DMS53 treated with DMSO at 0.1 percent for 48 hours (cell line): Measurements from ENCODE around the gene ZNF195.
"Not testable (repeated sequence)": the region's sequence is repeated elsewhere in the genome, so short reads cannot be mapped to it uniquely, and the experiment has no call there.

Experiments
- DNase-seq: peaks from one replicate; lab custom pipeline; 2025; ENCODE audit not compliant: unreplicated experiment; lab: John Stamatoyannopoulos, UW

ZNF195 gene

GRCh38 chr11:3356858-3357257 is 22.1 kb downstream of the ZNF195 start:
- DNase-seq = no peak

DNA sequence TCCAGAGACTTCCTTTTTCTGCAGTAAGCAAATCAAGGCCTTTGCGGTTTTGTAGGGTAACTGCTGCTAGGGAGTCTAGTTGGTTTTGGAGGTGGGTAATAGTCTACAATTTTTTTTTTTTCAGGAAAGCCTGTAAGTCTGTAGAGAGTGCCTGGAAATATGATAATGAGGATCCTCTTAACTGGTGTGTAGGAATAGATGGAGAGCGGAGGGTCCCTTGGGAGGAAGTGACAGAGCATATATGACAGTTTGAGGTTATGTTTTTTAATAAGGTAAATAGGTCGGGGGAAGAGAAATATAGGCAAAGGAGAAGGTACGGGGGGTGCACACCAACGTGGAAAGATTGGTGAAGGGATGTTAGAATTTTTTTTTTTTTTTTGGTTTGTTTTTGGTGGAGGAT is 25.9 kb downstream of the ZNF195 start:
- no peak for DNase-seq

- DNase-seq = no peak
Measured at GRCh38 chr11:3347127-3347526, 31.8 kb downstream of the ZNF195 start.

DNA sequence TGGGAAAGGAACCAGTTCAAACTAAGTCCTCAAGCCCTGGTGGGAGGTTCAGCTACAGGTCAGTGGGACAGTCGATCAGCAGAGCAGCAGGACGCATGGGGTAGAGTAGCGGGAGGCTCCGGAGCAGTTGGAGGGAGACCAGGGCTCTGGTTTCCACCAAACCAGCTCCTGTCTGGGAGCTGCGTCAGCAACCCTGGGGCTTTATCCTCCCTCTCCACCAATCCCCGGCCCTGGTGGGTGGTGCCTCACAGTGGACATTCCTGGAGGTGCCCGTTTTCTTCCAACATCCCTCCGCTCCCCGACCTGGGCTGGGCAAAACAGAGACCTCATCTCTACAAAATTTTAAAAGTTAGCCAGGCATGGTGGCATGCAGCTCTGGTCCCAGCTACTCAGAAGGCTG is 32.4 kb downstream of the ZNF195 start:
- no peak for DNase-seq

DNA sequence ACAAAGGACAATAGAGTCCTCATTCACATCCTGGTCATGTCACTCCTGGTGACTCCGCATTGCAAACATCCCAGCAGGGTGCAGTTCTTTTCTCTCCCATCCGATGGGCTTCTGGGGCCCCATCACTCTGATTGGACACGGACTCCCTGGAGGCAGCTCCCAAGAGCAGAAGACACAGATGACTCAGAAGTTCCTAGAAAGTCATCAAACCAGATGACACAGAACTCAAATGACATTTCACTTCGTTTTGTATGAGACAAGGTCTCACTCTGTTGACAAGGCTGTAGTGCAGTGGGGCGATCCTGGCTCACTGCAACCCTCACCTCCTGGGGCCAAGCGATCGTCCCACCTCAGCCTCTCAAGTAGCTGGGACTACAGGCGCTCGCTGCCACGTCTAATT is 33.2 kb downstream of the ZNF195 start:
- DNase-seq = no peak

- no peak for DNase-seq
Measured at GRCh38 chr11:3344327-3345174, 34.4 kb downstream of the ZNF195 start.

- DNase-seq = no peak
Measured at GRCh38 chr11:3342709-3343108, 36.2 kb downstream of the ZNF195 start.

- peak; percentile 33 for DNase-seq
Measured at GRCh38 chr11:3341298-3341697, 37.6 kb downstream of the ZNF195 start.

DNA sequence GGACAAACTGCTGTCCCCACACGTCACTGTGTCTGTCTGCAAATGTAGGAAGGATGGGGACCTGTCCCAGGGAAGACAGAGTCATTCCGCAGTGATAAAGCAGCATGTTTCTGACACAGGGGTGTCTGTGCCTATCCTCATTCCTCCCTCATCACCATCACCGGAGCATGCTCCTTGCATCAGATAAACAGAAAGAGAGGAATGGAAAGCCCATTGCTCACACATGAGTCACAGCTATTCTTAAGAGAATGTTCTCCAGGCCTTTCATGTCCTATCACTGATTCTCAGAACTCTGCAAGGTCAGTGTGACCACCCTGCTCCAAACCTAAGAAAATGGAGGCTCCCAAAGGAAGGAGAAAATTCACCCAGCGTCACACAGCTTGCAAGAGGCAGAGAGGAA is 38.9 kb downstream of the ZNF195 start:
- no peak for DNase-seq

GRCh38 chr11:3339340-3339624 is 39.7 kb downstream of the ZNF195 start:
- DNase-seq = no peak

GRCh38 chr11:3338569-3339339 is 40.2 kb downstream of the ZNF195 start:
- no peak for DNase-seq

- not testable (repeated sequence) for DNase-seq
Measured at GRCh38 chr11:3336420-3336819, 42.5 kb downstream of the ZNF195 start.

DNA sequence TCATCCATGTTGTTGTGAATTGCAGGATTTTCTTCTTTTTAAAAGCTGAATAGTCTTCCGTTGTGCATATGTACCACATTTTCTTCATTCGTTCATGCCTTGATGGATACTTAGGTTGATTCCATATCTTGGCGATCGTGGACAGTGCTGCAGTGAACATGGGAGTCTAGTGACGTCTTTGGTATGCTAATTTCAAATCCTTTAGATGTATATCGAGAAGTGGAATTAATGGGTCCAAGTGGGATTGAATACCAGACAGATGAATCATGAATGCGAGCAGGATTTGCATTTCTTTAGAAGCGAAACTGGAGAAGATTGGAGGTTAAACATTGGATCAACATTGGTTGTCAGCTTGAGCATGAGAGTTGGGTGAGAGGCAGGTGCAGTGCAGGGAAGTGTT is 45.8 kb downstream of the ZNF195 start:
- DNase-seq = not testable (repeated sequence)

DNA sequence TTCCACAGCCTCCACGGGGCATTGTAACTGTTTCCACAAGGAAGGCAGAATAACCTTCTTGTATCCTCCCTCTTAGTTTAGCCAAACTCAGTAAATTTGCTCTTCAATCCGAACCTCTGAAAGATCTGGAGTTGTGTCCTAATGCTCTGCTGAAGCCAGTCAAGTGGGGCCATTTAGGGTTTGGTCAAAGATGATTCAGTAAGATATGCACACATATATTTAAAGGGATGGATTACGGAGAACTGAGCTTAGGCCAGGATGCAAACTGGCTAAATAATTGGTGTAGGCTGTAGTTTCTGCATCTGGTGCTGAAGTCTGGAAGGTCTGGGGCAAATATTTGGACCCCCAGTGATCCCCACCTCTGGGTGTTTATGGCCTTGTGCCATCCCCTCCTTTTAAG is 47.9 kb downstream of the ZNF195 start:
- not testable (repeated sequence) for DNase-seq

GRCh38 chr11:3330064-3330463 is 48.9 kb downstream of the ZNF195 start:
- not testable (repeated sequence) for DNase-seq

DNA sequence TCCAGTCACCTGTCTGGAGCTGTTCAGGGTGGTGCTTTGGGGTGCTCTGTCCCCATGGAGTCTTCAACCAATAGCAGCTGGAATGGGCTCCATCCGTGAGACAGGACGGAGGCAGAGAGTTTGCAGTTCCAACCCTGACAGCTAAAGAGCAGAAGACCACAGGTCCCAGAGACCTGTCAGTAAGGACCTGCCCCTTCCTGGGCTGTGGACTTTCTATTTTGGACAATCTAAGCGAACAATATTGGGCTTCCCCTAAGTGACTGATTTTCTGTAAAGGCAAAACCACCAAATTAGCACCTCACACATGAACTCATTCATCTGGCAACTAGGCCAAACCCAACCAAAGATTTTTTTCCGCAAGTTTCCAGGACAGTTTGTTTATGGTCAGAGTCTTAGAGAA is 50.4 kb downstream of the ZNF195 start:
- not testable (repeated sequence) for DNase-seq

DNA sequence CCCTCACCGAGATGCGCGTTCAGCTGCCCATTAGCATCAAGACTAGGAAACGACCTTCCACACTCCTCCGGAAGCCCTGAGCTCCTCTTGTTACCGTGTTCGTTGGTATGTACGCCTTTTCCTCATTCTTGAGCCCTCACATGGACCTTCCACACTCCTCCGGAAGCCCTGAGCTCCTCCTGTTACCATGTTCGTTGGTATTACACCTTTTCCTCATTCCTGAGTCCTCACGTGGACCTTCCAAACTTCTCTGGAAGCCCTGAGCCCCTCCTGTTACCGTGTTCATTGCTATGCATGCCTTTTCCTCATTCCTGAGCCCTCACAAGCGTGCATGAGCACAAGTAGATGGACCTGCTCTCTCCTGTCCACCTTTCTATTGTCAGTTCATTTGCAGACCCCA is 52.5 kb downstream of the ZNF195 start:
- DNase-seq = not testable (repeated sequence)

DNA sequence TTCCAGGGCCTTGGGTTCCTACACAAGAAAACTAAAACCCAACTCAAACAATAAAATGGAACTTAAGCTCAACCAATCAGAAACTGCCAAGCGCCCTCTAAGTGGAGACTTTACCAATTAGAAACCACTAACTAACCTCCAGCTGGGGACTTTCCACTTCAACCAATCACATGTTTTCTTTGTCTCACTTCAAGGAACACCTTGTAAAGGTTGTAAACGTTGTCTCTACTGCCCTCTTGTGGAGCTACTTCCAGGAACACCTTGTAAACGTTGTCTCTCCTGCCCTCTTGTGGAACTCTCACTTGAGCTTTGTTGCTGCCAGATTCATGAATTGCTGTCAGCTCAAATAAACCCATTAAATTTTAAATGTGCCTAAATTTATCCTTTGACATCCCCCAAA is 54.2 kb downstream of the ZNF195 start:
- not testable (repeated sequence) for DNase-seq
